ENCODE data around the gene MYL5.

GRCh38 chr4:677431-678293 lies 3.3 kb downstream of the MYL5 start:
- TF ChIP-seq POLR2AphosphoS5 (IDR thresholded peaks at IDR 0.05) (peak; percentile 40), POLR2A (IDR thresholded peaks at IDR 0.05) (no peak), CTCF (IDR thresholded peaks at IDR 0.05) (no peak)
